ENCODE results near the gene NUDT14. TPM values are rescaled to one million over a fixed set of nuclear protein-coding genes. Genes with fewer than 3 reads are reported as not detected.
A peak's percentile ranks its signal among the peaks of the same experiment; 100 is the strongest.

NUDT14 gene
- total and polyA plus RNA-seq, 7 donors = 14.7 to 45.4 (median 23.3) TPM

- Histone ChIP-seq H3K27ac (no peak overlapping the region), H3K4me1 (peaks cover 14% of the 10 kb centered on the region), H3K36me3 (ENCODE audit: insufficient read depth in 1 of 2, low read depth in 1 of 2) (peaks cover 0 to 14% of the 10 kb centered on the region in 2 donors), H3K4me3 (no peak overlapping the region), H3K27me3 (ENCODE audit: insufficient read depth in 3 of 3, low read length in 2 of 3) (no peaks in the 10 kb centered on the region), H3K9me3 (no peaks in the 10 kb centered on the region)
- intact Hi-C loops (cut with DNase I) = no loop called here
- no peak for TF ChIP-seq CTCF (IDR thresholded peaks at IDR 0.05)
- 91 to 95% (median 93%) methylated on average over 19 to 23 of the region's 23 CpGs for WGBS, 3 donors
- DNase-seq (peak in 1 of 2 donors; percentile 6), ATAC-seq (no peak)
Observed at GRCh38 chr14:105211086-105211757, 30.1 kb upstream of the NUDT14 start.

GRCh38 chr14:105210266-105211025, 29.3 kb upstream of the NUDT14 start:
- Histone ChIP-seq H3K36me3 (ENCODE audit: insufficient read depth in 1 of 2, low read depth in 1 of 2) (peaks cover 0 to 14% of the 10 kb centered on the region in 2 donors), H3K27ac (no peak overlapping the region), H3K4me3 (no peak overlapping the region), H3K4me1 (peaks cover 17% of the 10 kb centered on the region), H3K9me3 (no peaks in the 10 kb centered on the region), H3K27me3 (ENCODE audit: insufficient read depth in 3 of 3, low read length in 2 of 3) (no peaks in the 10 kb centered on the region)
- ATAC-seq (no peak), DNase-seq (no peak)
- 88 to 93% (median 92%) methylated on average over 30 of the region's 30 CpGs for WGBS, 3 donors
- intact Hi-C loops (cut with DNase I) = no loop called here
- TF ChIP-seq CTCF (IDR thresholded peaks at IDR 0.05) = no peak

- no peak for TF ChIP-seq CTCF (IDR thresholded peaks at IDR 0.05)
- DNase-seq (no peak), ATAC-seq (no peak)
- Histone ChIP-seq H3K27ac (no peak overlapping the region), H3K9me3 (no peaks in the 10 kb centered on the region), H3K4me3 (no peak overlapping the region), H3K4me1 (peaks cover 25% of the 10 kb centered on the region), H3K36me3 (ENCODE audit: insufficient read depth in 1 of 2, low read depth in 1 of 2) (peaks cover 0 to 14% of the 10 kb centered on the region in 2 donors), H3K27me3 (ENCODE audit: insufficient read depth in 3 of 3, low read length in 2 of 3) (no peaks in the 10 kb centered on the region)
- WGBS, 3 donors = 89 to 94% (median 93%) methylated on average over 14 to 16 of the region's 16 CpGs
- intact Hi-C loops (cut with DNase I) = no loop called here
Observed at GRCh38 chr14:105209646-105210045, 28.5 kb upstream of the NUDT14 start.

- intact Hi-C loops (cut with DNase I) = no loop called here
- H3K36me3 ChIP-seq (ENCODE audit: insufficient read depth in 1 of 2, low read depth in 1 of 2) = peaks cover 0 to 14% of the 10 kb centered on the region in 2 donors
Observed at GRCh38 chr14:105209091-105209490, 28.0 kb upstream of the NUDT14 start.

More at GRCh38 chr14:105209091-105209490, 28.0 kb upstream of the NUDT14 start:
- Histone ChIP-seq H3K27me3 (ENCODE audit: insufficient read depth in 3 of 3, low read length in 2 of 3) (no peaks in the 10 kb centered on the region), H3K4me3 (no peak overlapping the region), H3K9me3 (no peaks in the 10 kb centered on the region), H3K4me1 (peaks cover 27% of the 10 kb centered on the region), H3K27ac (no peak overlapping the region)
- no peak for DNase-seq
- no peak for ATAC-seq
- TF ChIP-seq CTCF (IDR thresholded peaks at IDR 0.05) = no peak
- WGBS, 3 donors = 94 to 96% (median 95%) methylated on average over 8 of the region's 8 CpGs

Data from psoas muscle (tissue), 8 donors.